HepG2 (cell line): ENCODE results near the gene DHRS13. TPM values are rescaled to one million over a fixed set of nuclear protein-coding genes. Genes with fewer than 3 reads are reported as not detected.
A peak's percentile ranks its signal among the peaks of the same experiment; 100 is the strongest.

ENCODE experiments used
- ARNT2 ChIP-seq: sonication (generic); formaldehyde crosslinking; IDR thresholded peaks from 2 replicates; pipeline ENCODE4 v1.8.0; 2022; ENCODE audit warnings: mild to moderate bottlenecking, low read depth, missing genetic modification reagents, moderate library complexity
- ELF4 ChIP-seq: sonication (generic); formaldehyde crosslinking; IDR thresholded peaks from 2 replicates; pipeline ENCODE4 v1.5.0; 2020; ENCODE audit warnings: missing genetic modification reagents, mild to moderate bottlenecking, moderate library complexity, borderline replicate concordance
- MYNN ChIP-seq: sonication (generic); formaldehyde crosslinking; IDR thresholded peaks from 2 replicates; pipeline ENCODE4 v1.4.0; 2020; ENCODE audit warnings: mild to moderate bottlenecking, low read depth, missing genetic modification reagents
- NFIB ChIP-seq: sonication (generic); formaldehyde crosslinking; IDR thresholded peaks from 2 replicates; pipeline ENCODE4 v1.9.0; 2021; ENCODE audit warnings: missing genetic modification reagents, mild to moderate bottlenecking, borderline replicate concordance
- NFYB ChIP-seq: sonication (generic); formaldehyde crosslinking; IDR thresholded peaks from 2 replicates; pipeline ENCODE4 v1.4.0; 2020; ENCODE audit warnings: missing genetic modification reagents
- SNAI1 ChIP-seq: sonication (generic); formaldehyde crosslinking; IDR thresholded peaks from 2 replicates; pipeline ENCODE4 v1.5.0; 2020; ENCODE audit warnings: mild to moderate bottlenecking, missing genetic modification reagents, borderline replicate concordance
- U2AF1 ChIP-seq: fragments of 200-400 bp; formaldehyde crosslinking; optimal IDR thresholded peaks from 2 replicates; pipeline ENCODE3; 2017; ENCODE audit warnings: mild to moderate bottlenecking, low read depth, low read length
- ZBTB39 ChIP-seq: sonication (generic); formaldehyde crosslinking; IDR thresholded peaks from 2 replicates; pipeline ENCODE4 v1.5.0; 2020; ENCODE audit warnings: missing genetic modification reagents
- ZC3H4 ChIP-seq: sonication (generic); formaldehyde crosslinking; IDR thresholded peaks from 2 replicates; pipeline ENCODE4 v1.4.0; 2020; ENCODE audit warnings: missing genetic modification reagents, borderline replicate concordance
- ZNF331 ChIP-seq: sonication (generic); formaldehyde crosslinking; IDR thresholded peaks from 2 replicates; pipeline ENCODE4 v1.4.0; 2020; ENCODE audit warnings: missing genetic modification reagents
- ZNF335 ChIP-seq: sonication (generic); formaldehyde crosslinking; IDR thresholded peaks from 2 replicates; pipeline ENCODE4 v1.4.0; 2020; ENCODE audit warnings: missing genetic modification reagents
- ZNF446 ChIP-seq: sonication (generic); formaldehyde crosslinking; IDR thresholded peaks from 2 replicates; pipeline ENCODE4 v1.5.0; 2020; ENCODE audit warnings: mild to moderate bottlenecking, missing genetic modification reagents
- ZNF558 ChIP-seq: sonication (generic); formaldehyde crosslinking; IDR thresholded peaks from 2 replicates; pipeline ENCODE4 v1.9.0; 2022; ENCODE audit warnings: mild to moderate bottlenecking, missing genetic modification reagents, borderline replicate concordance
- ZNF75D ChIP-seq: sonication (generic); formaldehyde crosslinking; IDR thresholded peaks from 2 replicates; pipeline ENCODE4 v1.8.1; 2023; ENCODE audit warnings: missing genetic modification reagents, mild to moderate bottlenecking, borderline replicate concordance
- ZSCAN21 ChIP-seq: sonication (generic); formaldehyde crosslinking; IDR thresholded peaks from 2 replicates; pipeline ENCODE4 v1.8.0; 2022; ENCODE audit warnings: mild to moderate bottlenecking, missing genetic modification reagents, moderate library complexity, borderline replicate concordance
- ZSCAN29 ChIP-seq: sonication (generic); formaldehyde crosslinking; conservative IDR thresholded peaks from 2 replicates; pipeline ENCODE4 v1.4.0; 2020; ENCODE audit warnings: mild to moderate bottlenecking, missing genetic modification reagents
- ZSCAN5A ChIP-seq: sonication (generic); formaldehyde crosslinking; IDR thresholded peaks from 2 replicates; pipeline ENCODE4 v1.8.0; 2022; ENCODE audit warnings: mild to moderate bottlenecking, missing genetic modification reagents, borderline replicate concordance
- polyA plus RNA-seq, 8 experiments: library from polyadenylated mRNA; depleted of rRNA in 3 of 8; stranded (reverse) in 7 of 8; unstranded in 1 of 8; fragments of >200 nt; fragmentation: Illumina TruSeq in 4 of 8; extraction: Trizol in 4 of 8; gene quantifications; 2 replicates each; pipeline versions ENCODE4 v1.2.1 to v1.2.3, GENCODE V29; 2011 to 2016; ENCODE audit warnings: low read depth in 4 of 8, missing spikeins in 1 of 8, mixed read lengths in 1 of 8; ENCODE audit not compliant: insufficient read depth in 1 of 8
- total RNA-seq, 5 experiments: library from RNA; depleted of rRNA; stranded (reverse); fragments of >200 nt; fragmentation: Illumina TruSeq; extraction: Trizol; gene quantifications; 2 replicates each; pipeline ENCODE4 v1.2.3, GENCODE V29; 2016; ENCODE audit warnings: low read depth in 1 of 5
- TF ChIP-seq, protein P1 (sequence below): sonication (generic); formaldehyde crosslinking; IDR thresholded peaks from 2 replicates; pipeline ENCODE4 v1.9.0; 2021; ENCODE audit warnings: missing genetic modification reagents, borderline replicate concordance
- TF ChIP-seq, protein P2 (sequence below): sonication (generic); formaldehyde crosslinking; IDR thresholded peaks from 2 replicates; pipeline ENCODE4 v1.4.0; 2020; ENCODE audit warnings: missing genetic modification reagents

The DHRS13 gene
- total and polyA plus RNA-seq, 2 of the 13 experiments (the other 11 are each of a cell fraction or from before 2014, with no cell fraction given) = 11.8 to 12.6 TPM

GRCh38 chr17:28908640-28909167, 5.8 kb upstream of the DHRS13 start (continued):
- TF ChIP-seq ZNF446 (CRISPR knock-in tag) (no peak), NFYB (CRISPR knock-in tag) (no peak), ARNT2 (CRISPR knock-in tag) (no peak), MYNN (no peak), ZBTB39 (CRISPR knock-in tag) (no peak), ZSCAN5A (no peak), U2AF1 (no peak), ELF4 (no peak), SNAI1 (CRISPR knock-in tag) (no peak), NFIB (CRISPR knock-in tag) (no peak), ZSCAN29 (CRISPR knock-in tag) (no peak), ZNF331 (CRISPR knock-in tag) (0 out of 2 replicates have a peak, but pooled peaks have one; percentile 33), ZNF335 (no peak), ZNF75D (no peak), ZC3H4 (CRISPR knock-in tag) (no peak), ZNF558 (CRISPR knock-in tag) (no peak), ZSCAN21 (CRISPR knock-in tag) (no peak)
- TF ChIP-seq, protein P1, sequence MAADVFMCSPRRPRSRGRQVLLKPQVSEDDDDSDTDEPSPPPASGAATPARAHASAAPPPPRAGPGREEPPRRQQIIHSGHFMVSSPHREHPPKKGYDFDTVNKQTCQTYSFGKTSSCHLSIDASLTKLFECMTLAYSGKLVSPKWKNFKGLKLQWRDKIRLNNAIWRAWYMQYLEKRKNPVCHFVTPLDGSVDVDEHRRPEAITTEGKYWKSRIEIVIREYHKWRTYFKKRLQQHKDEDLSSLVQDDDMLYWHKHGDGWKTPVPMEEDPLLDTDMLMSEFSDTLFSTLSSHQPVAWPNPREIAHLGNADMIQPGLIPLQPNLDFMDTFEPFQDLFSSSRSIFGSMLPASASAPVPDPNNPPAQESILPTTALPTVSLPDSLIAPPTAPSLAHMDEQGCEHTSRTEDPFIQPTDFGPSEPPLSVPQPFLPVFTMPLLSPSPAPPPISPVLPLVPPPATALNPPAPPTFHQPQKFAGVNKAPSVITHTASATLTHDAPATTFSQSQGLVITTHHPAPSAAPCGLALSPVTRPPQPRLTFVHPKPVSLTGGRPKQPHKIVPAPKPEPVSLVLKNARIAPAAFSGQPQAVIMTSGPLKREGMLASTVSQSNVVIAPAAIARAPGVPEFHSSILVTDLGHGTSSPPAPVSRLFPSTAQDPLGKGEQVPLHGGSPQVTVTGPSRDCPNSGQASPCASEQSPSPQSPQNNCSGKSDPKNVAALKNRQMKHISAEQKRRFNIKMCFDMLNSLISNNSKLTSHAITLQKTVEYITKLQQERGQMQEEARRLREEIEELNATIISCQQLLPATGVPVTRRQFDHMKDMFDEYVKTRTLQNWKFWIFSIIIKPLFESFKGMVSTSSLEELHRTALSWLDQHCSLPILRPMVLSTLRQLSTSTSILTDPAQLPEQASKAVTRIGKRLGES = no peak
- TF ChIP-seq, protein P2, sequence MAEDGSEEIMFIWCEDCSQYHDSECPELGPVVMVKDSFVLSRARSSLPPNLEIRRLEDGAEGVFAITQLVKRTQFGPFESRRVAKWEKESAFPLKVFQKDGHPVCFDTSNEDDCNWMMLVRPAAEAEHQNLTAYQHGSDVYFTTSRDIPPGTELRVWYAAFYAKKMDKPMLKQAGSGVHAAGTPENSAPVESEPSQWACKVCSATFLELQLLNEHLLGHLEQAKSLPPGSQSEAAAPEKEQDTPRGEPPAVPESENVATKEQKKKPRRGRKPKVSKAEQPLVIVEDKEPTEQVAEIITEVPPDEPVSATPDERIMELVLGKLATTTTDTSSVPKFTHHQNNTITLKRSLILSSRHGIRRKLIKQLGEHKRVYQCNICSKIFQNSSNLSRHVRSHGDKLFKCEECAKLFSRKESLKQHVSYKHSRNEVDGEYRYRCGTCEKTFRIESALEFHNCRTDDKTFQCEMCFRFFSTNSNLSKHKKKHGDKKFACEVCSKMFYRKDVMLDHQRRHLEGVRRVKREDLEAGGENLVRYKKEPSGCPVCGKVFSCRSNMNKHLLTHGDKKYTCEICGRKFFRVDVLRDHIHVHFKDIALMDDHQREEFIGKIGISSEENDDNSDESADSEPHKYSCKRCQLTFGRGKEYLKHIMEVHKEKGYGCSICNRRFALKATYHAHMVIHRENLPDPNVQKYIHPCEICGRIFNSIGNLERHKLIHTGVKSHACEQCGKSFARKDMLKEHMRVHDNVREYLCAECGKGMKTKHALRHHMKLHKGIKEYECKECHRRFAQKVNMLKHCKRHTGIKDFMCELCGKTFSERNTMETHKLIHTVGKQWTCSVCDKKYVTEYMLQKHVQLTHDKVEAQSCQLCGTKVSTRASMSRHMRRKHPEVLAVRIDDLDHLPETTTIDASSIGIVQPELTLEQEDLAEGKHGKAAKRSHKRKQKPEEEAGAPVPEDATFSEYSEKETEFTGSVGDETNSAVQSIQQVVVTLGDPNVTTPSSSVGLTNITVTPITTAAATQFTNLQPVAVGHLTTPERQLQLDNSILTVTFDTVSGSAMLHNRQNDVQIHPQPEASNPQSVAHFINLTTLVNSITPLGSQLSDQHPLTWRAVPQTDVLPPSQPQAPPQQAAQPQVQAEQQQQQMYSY = no peak
